Psoas muscle (tissue), 8 donors: ENCODE results near the gene MCHR2. TPM values are rescaled to one million over a fixed set of nuclear protein-coding genes. Genes with fewer than 3 reads are reported as not detected.

Experiments used
- ATAC-seq, 4 donors: fragments of 200-7000 bp; cut with Tn5 transposase; one replicate each; pipeline ENCODE4 v1.9.1; 2020; ENCODE audit warnings: moderate library complexity in 3 of 4, mild to moderate bottlenecking in 2 of 4
- DNase-seq, 2 donors: peaks; one replicate each; pipeline ENCODE4 v3.0.0-alpha.2; 2020
- H3K27ac ChIP-seq: fragments of 200-600 bp; one replicate; pipeline ENCODE4 v1.8.0; 2022
- H3K27me3 ChIP-seq, 3 donors: fragments of 200-600 bp in 1 of 3; one replicate each; pipeline versions ENCODE4 v1.6.1 to v1.8.0; 2013 to 2022; ENCODE audit warnings: low read length in 2 of 3, mild to moderate bottlenecking in 2 of 3, moderate library complexity in 1 of 3; ENCODE audit not compliant: insufficient read depth in 3 of 3
- H3K36me3 ChIP-seq, 2 donors: fragments of 200-600 bp in 1 of 2; one replicate each; pipeline versions ENCODE4 v1.6.1 to v1.8.0; 2013 to 2022; ENCODE audit warnings: low read depth in 1 of 2, mild to moderate bottlenecking in 1 of 2, moderate library complexity in 1 of 2; ENCODE audit not compliant: insufficient read depth in 1 of 2
- H3K4me1 ChIP-seq: fragments of 200-600 bp; one replicate; pipeline ENCODE4 v1.8.0; 2022
- H3K4me3 ChIP-seq: fragments of 200-600 bp; one replicate; pipeline ENCODE4 v1.8.0; 2022; ENCODE audit warnings: mild to moderate bottlenecking
- H3K9me3 ChIP-seq: fragments of 200-600 bp; one replicate; pipeline ENCODE4 v1.8.0; 2022
- WGBS, 3 donors: extraction: QIAGEN DNeasy Blood & Tissue Kit; methylation state at CpG; one replicate each; pipeline versions ENCODE4 v1.1.6 to v1.1.7; 2013; 5-methylcytosine and 5-hydroxymethylcytosine counted together
- intact Hi-C, 2 donors: fragments of 100-400 bp; cut with DNase I; formaldehyde crosslinking; loops; one replicate each; pipeline versions ENCODE4 v1.11.0 to v1.14.2; 2022
- polyA plus RNA-seq, 3 donors: library from polyadenylated mRNA; stranded (reverse); fragments of 200-250 nt; gene quantifications; one replicate each; pipeline ENCODE4 v1.2.3, GENCODE V29; 2013
- total RNA-seq, 4 donors: library from RNA; stranded (reverse); fragmentation: NEBNext Ultra II Directional in 2 of 4; extraction: Animal tissue kit (Norgen Biotek cat#: 25700) in 2 of 4; gene quantifications; one replicate each; pipeline versions ENCODE4 v1.2.1 to v1.2.4, GENCODE V29; 2021 to 2023
- TF ChIP-seq, protein P1 (sequence below): fragments of 200-600 bp; IDR thresholded peaks from one replicate; pipeline ENCODE4 v1.8.0; 2022; ENCODE audit warnings: antibody characterized with exemption
- donor health status: healthy with polysubstance abuse.
- donor health status: DM: no; HTN: no; CAD: no; lungs with moderate emphysema.
- donor health status: Bipolar disorder and iron deficiency.
- donor health status: healthy.
- donor health status: DM: yes; HTN: yes; CAD: no.
- donor health status: DM: no; HTN: no; CAD: no.
- donor health status: DM: no; HTN: no; CAD: no.
- donor health status: DM: yes; HTN: yes; CAD: no.

MCHR2 gene
- total and polyA plus RNA-seq, 7 donors, result not detected

DNA sequence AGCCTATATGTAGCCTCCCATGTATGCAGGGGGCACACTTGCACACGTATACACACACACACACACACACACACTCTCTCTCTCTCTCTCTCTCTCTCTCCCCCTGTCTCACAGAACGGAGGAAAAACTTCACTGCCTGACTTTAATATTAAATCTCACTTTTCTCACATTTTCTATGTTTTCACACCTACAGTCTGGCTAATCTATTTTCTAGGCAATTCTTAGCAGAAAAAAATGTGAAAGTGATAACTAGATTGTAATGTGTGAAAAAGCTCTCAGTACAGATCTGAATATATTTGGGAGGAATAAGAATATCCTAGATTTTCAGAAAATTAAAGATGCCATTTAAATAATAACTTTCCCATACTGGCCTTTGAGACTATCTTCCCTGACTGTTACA is 120.9 kb downstream of the MCHR2 start:
- H3K4me3 ChIP-seq, result no peak overlapping the region
- DNase-seq (no peak), ATAC-seq (no peak)
- H3K36me3 ChIP-seq, result no peaks in the 10 kb centered on the region
- no peaks in the 10 kb centered on the region for H3K4me1 ChIP-seq
- TF ChIP-seq, protein P1, sequence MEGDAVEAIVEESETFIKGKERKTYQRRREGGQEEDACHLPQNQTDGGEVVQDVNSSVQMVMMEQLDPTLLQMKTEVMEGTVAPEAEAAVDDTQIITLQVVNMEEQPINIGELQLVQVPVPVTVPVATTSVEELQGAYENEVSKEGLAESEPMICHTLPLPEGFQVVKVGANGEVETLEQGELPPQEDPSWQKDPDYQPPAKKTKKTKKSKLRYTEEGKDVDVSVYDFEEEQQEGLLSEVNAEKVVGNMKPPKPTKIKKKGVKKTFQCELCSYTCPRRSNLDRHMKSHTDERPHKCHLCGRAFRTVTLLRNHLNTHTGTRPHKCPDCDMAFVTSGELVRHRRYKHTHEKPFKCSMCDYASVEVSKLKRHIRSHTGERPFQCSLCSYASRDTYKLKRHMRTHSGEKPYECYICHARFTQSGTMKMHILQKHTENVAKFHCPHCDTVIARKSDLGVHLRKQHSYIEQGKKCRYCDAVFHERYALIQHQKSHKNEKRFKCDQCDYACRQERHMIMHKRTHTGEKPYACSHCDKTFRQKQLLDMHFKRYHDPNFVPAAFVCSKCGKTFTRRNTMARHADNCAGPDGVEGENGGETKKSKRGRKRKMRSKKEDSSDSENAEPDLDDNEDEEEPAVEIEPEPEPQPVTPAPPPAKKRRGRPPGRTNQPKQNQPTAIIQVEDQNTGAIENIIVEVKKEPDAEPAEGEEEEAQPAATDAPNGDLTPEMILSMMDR, result no peak
- WGBS, 3 donors, result 70 to 81% (median 71%) methylated on average over 2 of the region's 2 CpGs
- no peak overlapping the region for H3K27ac ChIP-seq
- intact Hi-C loops, result loop anchor here in 1 of 2 donors (5.0 kb wide), 1 partner anchor 224 kb away; no protein-coding TSS in a partner anchor
- no peaks in the 10 kb centered on the region for H3K9me3 ChIP-seq
- H3K27me3 ChIP-seq, result peaks cover 0 to 2% (median 0%) of the 10 kb centered on the region in 3 donors

DNA sequence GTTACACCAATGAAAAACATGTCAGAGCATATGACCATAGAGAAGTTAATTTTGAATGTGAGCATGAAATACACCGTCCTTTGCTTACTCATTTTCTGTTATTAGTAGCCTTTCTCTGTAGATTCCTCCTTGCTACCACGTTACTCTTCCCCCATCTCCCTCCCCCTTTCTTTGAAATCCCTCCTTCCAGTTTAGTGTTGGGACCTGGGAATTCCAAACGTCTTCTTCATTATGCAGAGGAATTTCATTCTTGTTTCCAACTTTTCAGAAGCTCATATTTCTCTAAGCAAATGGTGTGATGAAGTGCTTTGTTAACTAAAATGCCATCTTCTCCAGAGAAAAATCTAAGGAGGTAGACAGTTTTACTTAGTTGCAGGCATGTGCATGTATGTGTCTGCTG is 122.4 kb downstream of the MCHR2 start:
- DNase-seq (no peak), ATAC-seq (no peak)
- H3K27me3 ChIP-seq, result peaks cover 0 to 2% (median 0%) of the 10 kb centered on the region in 3 donors
- no peak overlapping the region for H3K4me3 ChIP-seq
- no peaks in the 10 kb centered on the region for H3K36me3 ChIP-seq
- H3K4me1 ChIP-seq, result no peaks in the 10 kb centered on the region
- no peak overlapping the region for H3K27ac ChIP-seq
- 40 to 47% (median 42%) methylated on average over 3 of the region's 3 CpGs for WGBS, 3 donors
- TF ChIP-seq, protein P1, result no peak
- intact Hi-C loops, result loop anchor here in 1 of 2 donors (5.0 kb wide), 1 partner anchor 226 kb away; no protein-coding TSS in a partner anchor
- no peaks in the 10 kb centered on the region for H3K9me3 ChIP-seq
